CD4-positive, alpha-beta T cell (primary cell): Measurements from ENCODE around the gene RGS2. TPM values are rescaled to one million over a fixed set of nuclear protein-coding genes. Genes with fewer than 3 reads are reported as not detected.
A peak's percentile ranks its signal among the peaks of the same experiment; 100 is the strongest.

Experiments used
- ATAC-seq: fragments of 200-7000 bp; cut with Tn5 transposase; one replicate; pipeline ENCODE4 v1.10.0; 2022; ENCODE audit warnings: mild to moderate bottlenecking; ENCODE audit not compliant: poor library complexity
- CTCF ChIA-PET: fragments of 350-600 bp; sonication (Branson Sonifier 250); formaldehyde crosslinking; loops from one replicate; lab custom pipeline; 2021; ENCODE audit warnings: antibody characterized with exemption, inconsistent platforms; lab: Charles Lee
- POLR2A ChIA-PET: fragments of 350-600 bp; sonication (Branson Sonifier 250); formaldehyde crosslinking; loops from one replicate; lab custom pipeline; 2021; ENCODE audit warnings: antibody characterized with exemption, inconsistent platforms; lab: Charles Lee
- DNase-seq, 14 experiments: peaks; one replicate each; pipeline ENCODE4 v3.0.0-alpha.2; 2013 to 2020; ENCODE audit warnings: mixed read lengths in 2 of 14
- H3K27ac ChIP-seq, 2 donors: one replicate each; pipeline versions ENCODE4 v1.5.1 to v1.7.0; 2013; ENCODE audit warnings: low read length in 2 of 2, low read depth in 1 of 2, mild to moderate bottlenecking in 1 of 2
- H3K27me3 ChIP-seq, 2 experiments: 1 replicate in 1 of 2; 2 replicates in 1 of 2; pipeline versions ENCODE4 v1.6.1 to v1.7.0; 2013; ENCODE audit warnings: low read length in 2 of 2, control low read depth in 1 of 2, mild to moderate bottlenecking in 1 of 2, moderate library complexity in 1 of 2; ENCODE audit not compliant: insufficient read depth in 2 of 2, control insufficient read depth in 1 of 2
- H3K36me3 ChIP-seq: one replicate; pipeline ENCODE4 v1.6.1; 2013; ENCODE audit warnings: low read length, control low read depth; ENCODE audit not compliant: insufficient read depth
- H3K4me1 ChIP-seq: one replicate; pipeline ENCODE4 v1.6.1; 2013; ENCODE audit warnings: low read length, control low read depth; ENCODE audit not compliant: insufficient read depth
- H3K4me3 ChIP-seq: one replicate; pipeline ENCODE4 v1.5.1; 2013; ENCODE audit warnings: mild to moderate bottlenecking, low read length, moderate library complexity
- H3K9me3 ChIP-seq, 2 experiments: 1 replicate in 1 of 2; 2 replicates in 1 of 2; pipeline versions ENCODE4 v1.6.1 to v1.7.0; 2013; ENCODE audit warnings: low read length in 2 of 2, mild to moderate bottlenecking in 2 of 2, control low read depth in 1 of 2, moderate library complexity in 1 of 2; ENCODE audit not compliant: control insufficient read depth in 1 of 2, insufficient read depth in 1 of 2
- H3K27ac Mint-ChIP-seq: one replicate; pipeline ENCODE4 v1.8.0; 2020; ENCODE audit warnings: mixed read lengths
- H3K27me3 Mint-ChIP-seq: one replicate; pipeline ENCODE4 v1.8.0; 2021; ENCODE audit warnings: mixed read lengths
- H3K36me3 Mint-ChIP-seq: one replicate; pipeline ENCODE4 v1.8.0; 2021; ENCODE audit warnings: low read depth, mixed read lengths
- H3K4me1 Mint-ChIP-seq: one replicate; pipeline ENCODE4 v1.8.0; 2021; ENCODE audit warnings: low read depth, mixed read lengths
- H3K4me3 Mint-ChIP-seq: one replicate; pipeline ENCODE4 v1.8.0; 2020; ENCODE audit warnings: mild to moderate bottlenecking, mixed read lengths
- H3K9me3 Mint-ChIP-seq: one replicate; pipeline ENCODE4 v1.8.0; 2020; ENCODE audit warnings: mixed read lengths
- CTCF ChIP-seq: fragments of 200-600 bp; IDR thresholded peaks from one replicate; pipeline ENCODE4 v1.8.0; 2022; ENCODE audit warnings: antibody characterized with exemption, mild to moderate bottlenecking
- intact Hi-C, 2 experiments: fragments of 100-400 bp; cut with DNase I in 1 of 2; cut with micrococcal nuclease in 1 of 2; formaldehyde crosslinking; loops; one replicate each; pipeline versions ENCODE4 v1.15.1 to v1.9.0; 2023 to 2025; cut with DNase I, micrococcal nuclease
- total RNA-seq, 174 experiments: library from RNA in 2 of 174; stranded (reverse) in 2 of 174; gene quantifications; one replicate each; pipeline ENCODE4 v1.2.3 and lab custom pipeline; 2021 to 2026

Gene RGS2
- total RNA-seq, 2 experiments from 2014 or later = 142 to 155 TPM

- H3K9me3 ChIP-seq = no peaks in the 10 kb centered on the region
- Mint-ChIP-seq H3K36me3 (no peaks in the 10 kb centered on the region), H3K4me3 (no peak overlapping the region), H3K4me1 (no peaks in the 10 kb centered on the region), H3K27ac (no peak overlapping the region), H3K9me3 (peaks cover 3% of the 10 kb centered on the region), H3K27me3 (peaks cover 38% of the 10 kb centered on the region)
- no peaks in the 10 kb centered on the region for H3K4me1 ChIP-seq
- peaks cover 0 to 5% of the 10 kb centered on the region in 2 experiments for H3K27me3 ChIP-seq
- POLR2A ChIA-PET = no interaction called here
- no peak overlapping the region for H3K27ac ChIP-seq
- CTCF ChIA-PET = no interaction called here
- ATAC-seq (no peak), DNase-seq (no peak)
- intact Hi-C loops = no loop called here
- TF ChIP-seq CTCF = no peak
- H3K4me3 ChIP-seq = no peak overlapping the region
- no peaks in the 10 kb centered on the region for H3K36me3 ChIP-seq
Observed at GRCh38 chr1:192784397-192784796, 24.4 kb upstream of the RGS2 start.

- Histone ChIP-seq H3K27ac (no peak overlapping the region), H3K4me3 (no peak overlapping the region), H3K27me3 (peaks cover 0 to 5% of the 10 kb centered on the region in 2 experiments), H3K4me1 (no peaks in the 10 kb centered on the region), H3K36me3 (no peaks in the 10 kb centered on the region), H3K9me3 (no peaks in the 10 kb centered on the region)
- Mint-ChIP-seq H3K9me3 (no peaks in the 10 kb centered on the region), H3K4me1 (no peaks in the 10 kb centered on the region), H3K27me3 (peaks cover 46% of the 10 kb centered on the region), H3K27ac (no peak overlapping the region), H3K36me3 (no peaks in the 10 kb centered on the region), H3K4me3 (no peak overlapping the region)
- CTCF ChIA-PET = no interaction called here
- no peak for TF ChIP-seq CTCF
- DNase-seq = no peak
- ATAC-seq = no peak
- POLR2A ChIA-PET = no interaction called here
- intact Hi-C loops = no loop called here
Observed at GRCh38 chr1:192786576-192786975, 22.3 kb upstream of the RGS2 start.

DNA sequence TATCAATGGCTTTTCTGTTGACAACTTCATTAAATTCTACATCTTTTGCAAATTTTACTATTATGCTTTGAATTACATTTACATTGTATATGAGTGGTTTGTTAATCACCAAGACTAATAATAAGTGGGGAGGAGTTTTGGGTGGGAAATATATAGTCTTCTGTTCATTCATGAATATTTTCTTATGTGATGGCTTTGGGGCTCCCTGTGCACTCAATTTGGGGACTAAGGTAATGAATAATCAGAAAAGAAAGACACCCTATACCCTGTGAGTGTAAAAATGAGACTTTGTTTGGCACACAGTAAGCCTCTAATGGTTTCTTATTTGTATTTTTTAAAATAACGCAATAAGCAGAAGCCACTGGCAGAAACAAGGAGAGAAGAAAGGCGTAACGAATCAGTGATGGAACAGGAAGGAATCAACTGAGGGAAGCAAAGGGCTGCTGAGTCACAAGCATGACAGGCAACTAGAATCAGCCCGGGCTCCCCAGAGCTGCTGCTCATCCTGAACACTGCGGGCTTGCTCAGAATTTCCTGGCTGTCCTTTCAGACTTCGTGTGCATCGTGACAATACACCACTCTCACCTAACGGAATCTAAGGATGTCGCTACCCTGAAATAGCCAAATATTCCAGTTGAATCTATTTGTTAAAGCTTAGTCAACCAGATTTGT is 20.8 kb upstream of the RGS2 start:
- H3K4me3 Mint-ChIP-seq = no peak overlapping the region
- H3K9me3 ChIP-seq = no peaks in the 10 kb centered on the region
- no peaks in the 10 kb centered on the region for H3K4me1 ChIP-seq
- no peak overlapping the region for H3K27ac ChIP-seq
- peaks cover 36% of the 10 kb centered on the region for H3K27me3 Mint-ChIP-seq
- no peak for TF ChIP-seq CTCF
- H3K27me3 ChIP-seq = peaks cover 0 to 9% of the 10 kb centered on the region in 2 experiments
- no peaks in the 10 kb centered on the region for H3K36me3 ChIP-seq
- ATAC-seq (no peak), DNase-seq (peak in 2 of 14 experiments; percentile 33 to 48)
- ChIA-PET CTCF (no interaction called here), POLR2A (no interaction called here)
- no peaks in the 10 kb centered on the region for H3K36me3 Mint-ChIP-seq
- H3K27ac Mint-ChIP-seq = no peak overlapping the region
- no peaks in the 10 kb centered on the region for H3K9me3 Mint-ChIP-seq
- H3K4me1 Mint-ChIP-seq = no peaks in the 10 kb centered on the region
- intact Hi-C loops = no loop called here
- H3K4me3 ChIP-seq = no peak overlapping the region
